GM12878 (cell line): ENCODE measurements around the gene HAUS7. TPM values are rescaled to one million over a fixed set of nuclear protein-coding genes. Genes with fewer than 3 reads are reported as not detected.

Source experiments
- ATAC-seq: fragments of 200-7000 bp; cut with Tn5 transposase; 3 replicates; pipeline ENCODE4 v1.9.1; 2020; ENCODE audit warnings: mild to moderate bottlenecking, moderate library complexity
- BruUV-seq: library from RNA; stranded (reverse); fragments of 400-500 nt; replicated peaks from 2 replicates; lab custom pipeline; 2021; lab: Mats Ljungman, UMichigan
- CTCF ChIA-PET: fragments of 300-600 bp; sonication (Branson Sonifier 250); formaldehyde crosslinking; extraction: SDS; loops from one replicate; lab custom pipeline; 2021; ENCODE audit warnings: inconsistent platforms; lab: Yijun Ruan, JAX
- POLR2A ChIA-PET: fragments of 350-600 bp; formaldehyde crosslinking; extraction: SDS; loops from one replicate; lab custom pipeline; 2021; ENCODE audit warnings: inconsistent platforms; lab: Charles Lee
- RAD21 ChIA-PET: fragments of 300-600 bp; sonication (Branson Sonifier 250); formaldehyde crosslinking; loops from one replicate; lab custom pipeline; 2023; ENCODE audit warnings: antibody characterized with exemption; ENCODE audit not compliant: unreplicated experiment; lab: Charles Lee
- SMC1A ChIA-PET: fragments of 300-600 bp; sonication (Branson Sonifier 250); formaldehyde crosslinking; loops from one replicate; lab custom pipeline; 2023; ENCODE audit not compliant: unreplicated experiment, uncharacterized antibody; lab: Charles Lee
- DNase-seq: peaks from one replicate; pipeline ENCODE4 v3.0.0-alpha.2; 2011; ENCODE audit warnings: low read depth, low spot score
- FAIRE-seq: peaks from 3 replicates; lab custom pipeline; 2011; peaks lifted over from hg19 to GRCh38; lab: Jason Lieb, UNC
- H2AFZ ChIP-seq: 2 replicates; pipeline ENCODE4 v1.6.0; 2011; ENCODE audit warnings: low read depth, low read length, control low read depth; ENCODE audit not compliant: control insufficient read depth
- H3K27ac ChIP-seq: 2 replicates; pipeline ENCODE4 v1.5.1; 2011; ENCODE audit warnings: control low read depth; ENCODE audit not compliant: control insufficient read depth, insufficient read depth
- H3K27me3 ChIP-seq, 2 experiments: replicated peaks in 1 of 2; 2 replicates each; pipeline versions ENCODE4 v1.6.0 to v1.6.1; 2011; ENCODE audit warnings: low read length in 1 of 2; ENCODE audit not compliant: control insufficient read depth in 2 of 2, insufficient read depth in 2 of 2
- H3K36me3 ChIP-seq, 2 experiments: 2 replicates each; pipeline ENCODE4 v1.5.1; 2011; ENCODE audit warnings: low read length in 1 of 2; ENCODE audit not compliant: control insufficient read depth in 2 of 2, insufficient read depth in 2 of 2
- H3K4me1 ChIP-seq: 2 replicates; pipeline ENCODE4 v1.6.1; 2011; ENCODE audit warnings: mild to moderate bottlenecking, low read length, moderate library complexity, mixed read lengths; ENCODE audit not compliant: control insufficient read depth, insufficient read depth
- H3K4me2 ChIP-seq: 2 replicates; pipeline ENCODE4 v1.6.0; 2011; ENCODE audit warnings: control low read depth; ENCODE audit not compliant: control insufficient read depth, insufficient read depth
- H3K4me3 ChIP-seq: fragments of 200-600 bp; sonication (generic); 2 replicates; pipeline ENCODE4 v1.5.1; 2016
- H3K79me2 ChIP-seq: 2 replicates; pipeline ENCODE4 v1.6.0; 2011; ENCODE audit warnings: low read length; ENCODE audit not compliant: control insufficient read depth, insufficient read depth
- H3K9ac ChIP-seq: 2 replicates; pipeline ENCODE4 v1.8.0; 2011; ENCODE audit warnings: low read length, control low read depth, mixed read lengths; ENCODE audit not compliant: control insufficient read depth, insufficient read depth
- H3K9me3 ChIP-seq: replicated peaks from 3 replicates; pipeline ENCODE4 v1.5.1; 2011; ENCODE audit warnings: mild to moderate bottlenecking, low read length; ENCODE audit not compliant: control insufficient read depth, insufficient read depth
- H4K20me1 ChIP-seq: 2 replicates; pipeline ENCODE4 v1.6.0; 2011; ENCODE audit not compliant: control insufficient read depth, insufficient read depth
- ATF7 ChIP-seq: fragments of 450-650 bp; IDR thresholded peaks from 2 replicates; pipeline ENCODE4 v1.6.1; 2016; ENCODE audit warnings: low read depth, mild to moderate bottlenecking
- CBX5 ChIP-seq: sonication (generic); IDR thresholded peaks from 2 replicates; pipeline ENCODE4 v1.6.1; 2016; ENCODE audit warnings: low read depth, moderate library complexity, mild to moderate bottlenecking, inconsistent platforms
- CHD1 ChIP-seq: IDR thresholded peaks from 2 replicates; pipeline ENCODE4 v1.6.1; 2012; ENCODE audit warnings: low read depth, low read length, improper control_type of control experiment
- HSF1 ChIP-seq: fragments of 150-350 bp; IDR thresholded peaks from 2 replicates; pipeline ENCODE4 v1.6.1; 2014; ENCODE audit warnings: mild to moderate bottlenecking, low read depth, low read length
- JUNB ChIP-seq: IDR thresholded peaks from 2 replicates; pipeline ENCODE4 v1.6.1; 2016; ENCODE audit warnings: antibody characterized with exemption, mild to moderate bottlenecking
- MTA3 ChIP-seq: IDR thresholded peaks from 2 replicates; pipeline ENCODE4 v1.6.1; 2012; ENCODE audit warnings: low read length, inconsistent platforms, borderline replicate concordance
- NFYA ChIP-seq: IDR thresholded peaks from 2 replicates; pipeline ENCODE4 v1.6.1; 2011; ENCODE audit warnings: low read depth, mild to moderate bottlenecking, low read length, improper control_type of control experiment, borderline replicate concordance
- NR2C2 ChIP-seq: IDR thresholded peaks from 2 replicates; pipeline ENCODE4 v1.6.1; 2011; ENCODE audit warnings: borderline replicate concordance, low read depth; ENCODE audit not compliant: control insufficient read depth, insufficient read length
- POLR2AphosphoS2 ChIP-seq: IDR thresholded peaks from 2 replicates; pipeline ENCODE4 v1.6.1; 2011; ENCODE audit warnings: low read depth, mild to moderate bottlenecking, low read length, improper control_type of control experiment, moderate library complexity
- RUNX3 ChIP-seq: IDR thresholded peaks from 2 replicates; pipeline ENCODE4 v1.6.1; 2012; ENCODE audit warnings: low read length, inconsistent platforms
- TCF12 ChIP-seq: IDR thresholded peaks from 2 replicates; pipeline ENCODE4 v1.6.1; 2011; ENCODE audit warnings: low read depth, mild to moderate bottlenecking, low read length
- WRNIP1 ChIP-seq: IDR thresholded peaks from 2 replicates; pipeline ENCODE4 v1.6.1; 2011; ENCODE audit warnings: low read depth, low read length, improper control_type of control experiment, borderline replicate concordance
- YY1 ChIP-seq: IDR thresholded peaks from 2 replicates; pipeline ENCODE4 v1.6.1; 2011; ENCODE audit warnings: low read depth, mild to moderate bottlenecking, low read length
- ZBTB33 ChIP-seq: fragments of 450-650 bp; IDR thresholded peaks from 2 replicates; pipeline ENCODE4 v1.6.1; 2017; ENCODE audit warnings: mild to moderate bottlenecking
- ZBTB40 ChIP-seq: fragments of 450-650 bp; IDR thresholded peaks from 2 replicates; pipeline ENCODE4 v1.6.1; 2016; ENCODE audit warnings: mild to moderate bottlenecking, moderate library complexity, borderline replicate concordance
- ZNF217 ChIP-seq: fragments of 450-650 bp; IDR thresholded peaks from 2 replicates; pipeline ENCODE4 v1.6.1; 2017; ENCODE audit warnings: antibody characterized with exemption, mild to moderate bottlenecking
- whole genome bisulfite sequencing: methylation state at CpG from one replicate; pipeline ENCODE4 v1.1.6; 2016; ENCODE audit warnings: low lambda C conversion rate; ENCODE audit not compliant: insufficient replicate concordance, insufficient coverage; ENCODE audit errors: missing lambda C conversion rate; 5-methylcytosine and 5-hydroxymethylcytosine counted together
- in situ Hi-C: fragments of 300-500 bp; cut with MboI; formaldehyde crosslinking; loops from 9 replicates; pipeline ENCODE4 v1.14.3; 2018; ENCODE audit warnings: mixed read lengths
- intact Hi-C: fragments of 100-400 bp; cut with micrococcal nuclease; formaldehyde crosslinking; loops from one replicate; pipeline ENCODE4 v1.14.2; 2022; ENCODE audit not compliant: unreplicated experiment
- polyA plus RNA-seq, 11 experiments: library from polyadenylated mRNA; depleted of rRNA in 4 of 11; unstranded in 6 of 11; stranded (reverse) in 5 of 11; fragments of >200 nt; fragmentation: Nextera tagmentation in 4 of 11; fragmentation: Illumina TruSeq in 1 of 11; extraction: Ambion mirVana in 4 of 11; extraction: Trizol in 1 of 11; gene quantifications; 1 replicate in 1 of 11; 2 replicates in 10 of 11; pipeline versions ENCODE4 v1.2.1 to v1.2.3, GENCODE V29; 2011 to 2016; ENCODE audit warnings: inconsistent platforms in 2 of 11, missing spikeins in 2 of 11, low read depth in 1 of 11
- total RNA-seq, 4 experiments: library from RNA; depleted of rRNA in 3 of 4; stranded (reverse); fragments of >200 nt in 3 of 4; fragmentation: Illumina TruSeq in 1 of 4; extraction: Trizol in 1 of 4; gene quantifications; 2 replicates each; pipeline versions ENCODE4 v1.2.1 to v1.2.3, GENCODE V29; 2013 to 2021

Gene HAUS7
- total and polyA plus RNA-seq, 10 of the 15 experiments (the other 5 are each of a cell fraction or from before 2014, with no cell fraction given): 6.7 to 63.3 (median 24.1) TPM

- intact Hi-C loops (no loop called here), in situ Hi-C loops (no loop called here)
- SMC1A ChIA-PET: no interaction called here
- Histone ChIP-seq H3K9ac (no peak overlapping the region), H3K4me2 (no peak overlapping the region), H3K4me3 (no peak overlapping the region), H3K79me2 (no peaks in the 10 kb centered on the region), H3K27me3 (no peaks in the 10 kb centered on the region), H2AFZ (no peak overlapping the region), H3K4me1 (no peaks in the 10 kb centered on the region), H3K36me3 (no peaks in the 10 kb centered on the region), H3K9me3 (no peaks in the 10 kb centered on the region; the same call in 2 of the 3 replicates), H3K27ac (no peak overlapping the region), H4K20me1 (no peaks in the 10 kb centered on the region)
- no peak for FAIRE-seq
- RAD21 ChIA-PET: no interaction called here
- CTCF ChIA-PET: no interaction called here
- no peak for ATAC-seq
- BruUV-seq: no TSS peak
- WGBS: 55% methylated on average over 17 of the region's 17 CpGs
- no peak for DNase-seq
- POLR2A ChIA-PET: no interaction called here
- TF ChIP-seq NR2C2 (no peak), ZBTB40 (no peak), JUNB (no peak), CBX5 (no peak), CHD1 (no peak), RUNX3 (no peak), TCF12 (no peak), NFYA (no peak), ZNF217 (no peak), ATF7 (no peak), WRNIP1 (no peak), MTA3 (no peak), POLR2AphosphoS2 (no peak), ZBTB33 (no peak), HSF1 (no peak), YY1 (no peak)
These were observed 25.0 kb upstream of the HAUS7 start for GRCh38 chrX:153495362-153495751.
